ENCODE results near the gene ZNF536.

ZNF536 gene

DNA sequence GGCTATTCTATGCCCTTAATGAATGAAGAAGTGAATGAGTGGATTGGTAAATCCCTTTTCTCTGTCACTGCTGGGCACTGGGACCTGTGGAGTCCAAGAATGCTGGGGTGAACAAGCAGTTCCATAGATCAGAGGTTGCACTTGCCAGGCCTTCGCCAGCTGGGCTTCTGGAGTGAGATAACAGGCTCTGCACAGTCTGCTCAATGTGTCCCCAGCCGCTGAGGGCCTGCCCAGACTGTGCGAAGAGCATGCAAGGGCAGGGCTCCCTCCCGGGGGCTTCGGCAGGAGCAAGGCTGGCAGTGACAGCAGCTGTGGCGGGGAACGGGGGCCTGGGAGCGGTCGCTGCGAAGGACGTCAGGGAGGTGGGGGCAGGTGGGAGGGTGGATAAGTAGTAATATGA, 51.3 kb downstream of the ZNF536 start:
- DNase-seq (ENCODE audit: low read depth) = no peak
- TF ChIP-seq, protein P1, sequence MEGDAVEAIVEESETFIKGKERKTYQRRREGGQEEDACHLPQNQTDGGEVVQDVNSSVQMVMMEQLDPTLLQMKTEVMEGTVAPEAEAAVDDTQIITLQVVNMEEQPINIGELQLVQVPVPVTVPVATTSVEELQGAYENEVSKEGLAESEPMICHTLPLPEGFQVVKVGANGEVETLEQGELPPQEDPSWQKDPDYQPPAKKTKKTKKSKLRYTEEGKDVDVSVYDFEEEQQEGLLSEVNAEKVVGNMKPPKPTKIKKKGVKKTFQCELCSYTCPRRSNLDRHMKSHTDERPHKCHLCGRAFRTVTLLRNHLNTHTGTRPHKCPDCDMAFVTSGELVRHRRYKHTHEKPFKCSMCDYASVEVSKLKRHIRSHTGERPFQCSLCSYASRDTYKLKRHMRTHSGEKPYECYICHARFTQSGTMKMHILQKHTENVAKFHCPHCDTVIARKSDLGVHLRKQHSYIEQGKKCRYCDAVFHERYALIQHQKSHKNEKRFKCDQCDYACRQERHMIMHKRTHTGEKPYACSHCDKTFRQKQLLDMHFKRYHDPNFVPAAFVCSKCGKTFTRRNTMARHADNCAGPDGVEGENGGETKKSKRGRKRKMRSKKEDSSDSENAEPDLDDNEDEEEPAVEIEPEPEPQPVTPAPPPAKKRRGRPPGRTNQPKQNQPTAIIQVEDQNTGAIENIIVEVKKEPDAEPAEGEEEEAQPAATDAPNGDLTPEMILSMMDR (conservative IDR thresholded peaks at IDR 0.05; ENCODE audit: control insufficient read depth, insufficient read depth, low read depth, low read length) = no peak
- H3K4me3 ChIP-seq (ENCODE audit: control insufficient read depth, low read depth, low read length) = no peak overlapping the region

DNA sequence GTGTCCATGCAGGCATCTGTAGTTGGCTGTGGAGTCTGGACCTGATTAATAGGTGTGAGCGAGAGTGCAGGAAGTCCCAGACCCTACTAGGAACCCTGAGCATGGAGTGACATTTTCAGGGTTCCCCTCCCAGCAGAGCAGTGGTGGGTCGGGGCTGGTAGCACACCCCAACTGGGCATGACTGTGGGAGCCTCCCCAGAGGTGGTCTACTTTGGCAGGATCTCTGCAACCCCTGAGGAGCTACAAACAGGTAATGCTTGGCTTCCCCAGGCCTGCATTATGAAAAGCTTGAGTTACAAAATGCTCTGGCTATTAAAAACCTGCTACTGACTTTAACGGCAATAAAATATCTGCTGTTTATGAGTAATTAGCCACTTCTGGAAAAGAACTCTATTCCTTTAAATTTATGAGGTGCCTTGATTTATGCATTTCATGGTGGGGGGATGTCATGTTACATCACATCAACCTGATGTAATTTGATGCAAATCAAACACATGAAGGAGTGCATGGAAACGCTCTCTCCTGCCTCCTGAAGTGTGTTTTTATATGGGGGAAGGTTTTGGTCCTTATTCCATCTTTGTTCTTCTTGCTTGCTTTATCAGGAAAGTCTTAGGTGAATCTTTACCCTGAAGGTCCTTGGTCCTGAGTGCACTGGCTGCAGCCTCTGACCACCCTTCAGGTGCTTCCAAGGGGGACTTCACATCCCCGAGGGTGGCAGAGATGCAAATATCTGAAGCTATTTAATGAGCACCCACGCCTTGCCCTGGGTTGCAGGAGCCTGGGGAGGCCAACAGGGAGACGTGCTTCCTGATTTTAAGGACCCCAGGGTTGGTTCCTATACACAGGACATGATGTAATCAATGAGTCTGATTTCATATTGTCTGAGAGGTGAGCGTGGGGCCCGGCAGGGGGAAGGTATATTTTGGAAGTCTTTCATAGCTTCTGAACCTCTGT, 54.0 kb downstream of the ZNF536 start:
- DNase-seq (ENCODE audit: low read depth) = no peak
- H3K4me3 ChIP-seq (ENCODE audit: control insufficient read depth, low read depth, low read length) = no peak overlapping the region
- TF ChIP-seq, protein P1 (conservative IDR thresholded peaks at IDR 0.05; ENCODE audit: control insufficient read depth, insufficient read depth, low read depth, low read length) = no peak

DNA sequence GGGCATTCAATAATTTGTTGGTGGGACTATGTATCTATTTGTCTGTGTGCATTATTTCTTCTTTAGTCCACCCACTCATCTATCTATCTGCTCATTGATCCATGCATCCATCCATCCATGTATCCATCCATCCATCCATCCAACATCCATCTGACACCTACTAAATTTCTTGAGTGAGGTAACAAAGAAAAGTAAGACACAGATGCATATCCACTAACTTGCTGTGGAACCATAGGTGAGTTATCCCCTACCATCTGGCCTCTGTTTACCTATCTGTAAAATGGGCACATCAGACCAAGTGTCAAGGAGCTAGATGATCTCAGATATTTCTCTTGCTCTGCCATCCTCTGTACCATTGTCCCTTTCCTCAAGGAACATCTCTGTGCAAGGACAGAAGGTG, 54.7 kb downstream of the ZNF536 start:
- H3K4me3 ChIP-seq (ENCODE audit: control insufficient read depth, low read depth, low read length) = no peak overlapping the region
- TF ChIP-seq, protein P1 (conservative IDR thresholded peaks at IDR 0.05; ENCODE audit: control insufficient read depth, insufficient read depth, low read depth, low read length) = no peak

DNA sequence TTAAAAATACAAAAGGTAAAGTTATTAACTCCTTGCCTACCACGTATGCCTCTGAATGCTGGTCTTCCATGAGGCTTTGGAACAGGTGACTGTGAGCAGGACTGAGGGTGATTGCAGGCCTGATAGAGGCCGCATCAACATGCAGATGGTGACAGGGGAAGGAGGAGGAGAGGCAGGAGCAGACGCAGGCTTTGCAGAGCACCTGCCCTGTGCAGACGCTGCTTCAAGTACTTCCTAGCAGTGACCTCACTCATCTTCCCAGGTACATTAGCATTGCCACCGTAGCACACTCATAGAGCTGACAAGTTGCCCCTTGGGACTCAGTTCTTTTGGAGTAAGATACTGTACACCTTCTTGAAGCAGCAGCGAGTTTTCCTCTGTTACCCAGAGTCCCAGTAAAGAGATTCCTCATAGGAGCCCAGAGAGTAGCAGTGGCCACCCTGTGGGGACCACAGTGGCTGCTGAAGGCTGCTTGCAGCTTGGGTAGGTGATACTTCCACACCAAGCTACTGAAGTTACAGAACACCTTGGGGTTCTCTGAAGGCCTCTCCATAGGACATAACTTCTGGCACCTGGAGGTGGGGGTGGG, 56.0 kb downstream of the ZNF536 start:
- TF ChIP-seq, protein P1 (conservative IDR thresholded peaks at IDR 0.05; ENCODE audit: control insufficient read depth, insufficient read depth, low read depth, low read length) = no peak
- DNase-seq (ENCODE audit: low read depth) = no peak
- H3K4me3 ChIP-seq (ENCODE audit: control insufficient read depth, low read depth, low read length) = no peak overlapping the region

More for the DNA sequence above, 54.7 kb downstream of the ZNF536 start:
- DNase-seq (ENCODE audit: low read depth) = no peak

DNA sequence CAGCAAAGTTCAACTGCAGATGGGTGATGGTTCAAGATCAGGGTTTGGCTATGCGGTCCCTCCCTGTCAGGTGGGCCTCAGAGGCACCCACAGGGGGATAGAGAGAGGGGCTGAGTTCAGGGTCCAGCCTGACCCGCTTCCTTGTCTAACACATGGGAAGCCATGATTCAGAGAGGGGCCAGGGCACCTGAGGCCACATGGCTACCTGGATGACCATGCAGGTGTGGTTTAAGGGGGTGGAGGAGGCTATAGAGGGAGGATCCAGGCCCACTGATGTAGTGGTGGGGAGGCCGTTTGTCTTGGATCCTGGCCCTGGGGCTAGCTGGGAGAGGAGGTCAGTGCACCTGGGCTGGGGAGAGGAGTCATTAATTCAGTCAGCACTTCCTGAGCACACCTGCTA, 56.7 kb downstream of the ZNF536 start:
- no peak overlapping the region for H3K4me3 ChIP-seq (ENCODE audit: control insufficient read depth, low read depth, low read length)
- TF ChIP-seq, protein P1 (conservative IDR thresholded peaks at IDR 0.05; ENCODE audit: control insufficient read depth, insufficient read depth, low read depth, low read length) = no peak
- no peak for DNase-seq (ENCODE audit: low read depth)

DNA sequence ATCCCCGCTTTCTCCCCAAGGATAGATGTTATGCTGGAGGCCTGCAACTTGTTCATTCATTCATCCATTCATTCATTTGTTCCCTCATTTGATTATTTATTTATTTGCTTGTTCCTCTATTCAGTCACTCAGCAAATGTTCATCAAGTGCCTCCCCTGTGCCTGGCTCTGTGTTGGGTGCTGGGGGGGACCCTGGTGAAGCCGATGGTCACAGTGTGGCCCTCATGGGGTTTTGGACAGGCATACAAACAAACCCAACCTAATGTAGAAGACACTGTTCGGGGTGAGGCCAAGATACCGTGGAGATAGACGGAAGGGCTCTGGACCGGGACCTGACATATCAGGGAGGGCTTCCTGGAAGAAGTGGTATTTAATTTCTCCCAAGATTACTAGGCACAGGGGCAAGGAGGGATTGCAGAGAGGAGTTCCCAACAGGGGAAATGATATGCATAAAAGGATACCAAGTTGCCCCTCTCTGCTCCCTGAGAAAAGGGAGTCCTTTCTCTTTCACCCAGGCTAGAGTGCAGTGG, 58.1 kb downstream of the ZNF536 start:
- TF ChIP-seq, protein P1 (conservative IDR thresholded peaks at IDR 0.05; ENCODE audit: control insufficient read depth, insufficient read depth, low read depth, low read length) = no peak

More for the DNA sequence above, 58.1 kb downstream of the ZNF536 start:
- no peak for DNase-seq (ENCODE audit: low read depth)
- no peak overlapping the region for H3K4me3 ChIP-seq (ENCODE audit: control insufficient read depth, low read depth, low read length)

All from fibroblast of mammary gland (primary cell).